Fibroblast of mammary gland (primary cell): ENCODE results near the gene FAM13B.

Experiments
- DNase-seq: peaks from one replicate; pipeline ENCODE4 v3.0.0-alpha.2; 2010; ENCODE audit warnings: low read depth
- H3K4me3 ChIP-seq: 2 replicates; pipeline ENCODE4 v1.5.1; 2011; ENCODE audit warnings: low read depth, mild to moderate bottlenecking, low read length, moderate library complexity; ENCODE audit not compliant: control insufficient read depth
- CTCF ChIP-seq: conservative IDR thresholded peaks from 2 replicates; pipeline ENCODE4 v1.5.1; 2011; ENCODE audit warnings: low read depth, low read length, inconsistent platforms; ENCODE audit not compliant: control insufficient read depth, insufficient read depth

FAM13B gene

GRCh38 chr5:138022912-138023311 is 10.0 kb downstream of the FAM13B start:
- TF ChIP-seq CTCF: no peak
- no peak overlapping the region for H3K4me3 ChIP-seq
- no peak for DNase-seq

- TF ChIP-seq CTCF: no peak
- no peak overlapping the region for H3K4me3 ChIP-seq
- no peak for DNase-seq
Measured at GRCh38 chr5:138021771-138022170, 11.1 kb downstream of the FAM13B start.

- no peak overlapping the region for H3K4me3 ChIP-seq
- no peak for TF ChIP-seq CTCF
- no peak for DNase-seq
Measured at GRCh38 chr5:138018849-138019248, 14.0 kb downstream of the FAM13B start.

- DNase-seq: no peak
- H3K4me3 ChIP-seq: no peak overlapping the region
- TF ChIP-seq CTCF: no peak
Measured at GRCh38 chr5:138015916-138016315, 17.0 kb downstream of the FAM13B start.

- no peak overlapping the region for H3K4me3 ChIP-seq
- no peak for TF ChIP-seq CTCF
- DNase-seq: no peak
Measured at GRCh38 chr5:138011991-138012390, 20.9 kb downstream of the FAM13B start.

GRCh38 chr5:138000102-138000723 is 32.7 kb downstream of the FAM13B start:
- no peak for TF ChIP-seq CTCF
- H3K4me3 ChIP-seq: no peak overlapping the region
- DNase-seq: peak; percentile 87
